Measurements from ENCODE around the gene ROBO1. TPM values are rescaled to one million over a fixed set of nuclear protein-coding genes. Genes with fewer than 3 reads are reported as not detected.

The ROBO1 gene
- total RNA-seq, 2 donors from 2014 or later: 3.0 to 6.7 TPM

GRCh38 chr3:78611278-78611677 is 1156.5 kb downstream of the ROBO1 start:
- H3K9me3 Mint-ChIP-seq: peaks cover 4 to 6% of the 10 kb centered on the region in 2 donors
- peaks cover 4% of the 10 kb centered on the region for H3K4me1 Mint-ChIP-seq (ENCODE audit: low read depth)
- ATAC-seq (replicated peaks in 1 of 2): no peak
- no peak overlapping the region for H3K4me3 Mint-ChIP-seq
- no peaks in the 10 kb centered on the region for H3K36me3 Mint-ChIP-seq (ENCODE audit: insufficient read depth in 2 of 2)
- no peaks in the 10 kb centered on the region for H3K27me3 Mint-ChIP-seq (ENCODE audit: low read depth)
- no peak for DNase-seq
- H3K27ac Mint-ChIP-seq: no peak overlapping the region

DNA sequence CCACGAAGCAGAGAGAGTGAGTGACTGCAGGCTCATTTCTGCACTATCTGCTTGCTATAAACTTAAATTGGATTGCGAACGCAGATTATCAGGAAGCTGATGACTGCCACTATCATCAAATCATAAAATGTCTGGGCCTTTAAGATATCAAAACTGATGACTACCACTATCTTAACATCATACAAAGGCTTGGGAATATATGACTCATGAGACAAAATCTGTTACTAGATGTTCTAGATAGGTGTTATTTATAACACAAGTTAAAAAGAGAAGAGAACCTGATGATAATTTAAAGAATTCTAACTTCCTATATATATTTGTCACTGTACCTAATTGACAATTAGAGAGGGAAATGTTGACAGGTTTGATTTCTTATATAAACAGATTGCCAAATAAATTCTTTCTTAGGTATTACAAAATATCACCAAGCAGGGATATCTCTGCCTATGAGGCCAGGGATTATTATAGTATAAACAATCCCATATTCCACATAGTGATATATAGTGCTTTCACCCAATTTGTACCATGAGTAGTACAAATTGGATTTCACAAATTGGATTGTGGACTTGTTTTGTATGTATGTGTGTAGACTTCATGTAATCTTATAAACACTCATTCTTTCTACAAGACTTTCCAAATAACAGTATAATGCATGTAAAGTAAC is 1157.2 kb downstream of the ROBO1 start:
- Mint-ChIP-seq H3K27me3 (ENCODE audit: low read depth) (no peaks in the 10 kb centered on the region), H3K27ac (no peak overlapping the region), H3K4me1 (ENCODE audit: low read depth) (peaks cover 5% of the 10 kb centered on the region), H3K9me3 (peaks cover 8 to 11% of the 10 kb centered on the region in 2 donors), H3K4me3 (no peak overlapping the region), H3K36me3 (ENCODE audit: insufficient read depth in 2 of 2) (no peaks in the 10 kb centered on the region)
- ATAC-seq (replicated peaks in 1 of 2): no peak
- DNase-seq: no peak

GRCh38 chr3:78606756-78607155 is 1161.0 kb downstream of the ROBO1 start:
- ATAC-seq (replicated peaks in 1 of 2) (no peak), DNase-seq (no peak)
- peaks cover 5% of the 10 kb centered on the region for H3K4me1 Mint-ChIP-seq (ENCODE audit: low read depth)
- peaks cover 13 to 18% of the 10 kb centered on the region in 2 donors for H3K9me3 Mint-ChIP-seq
- H3K4me3 Mint-ChIP-seq: no peak overlapping the region
- no peak overlapping the region for H3K27ac Mint-ChIP-seq
- H3K27me3 Mint-ChIP-seq (ENCODE audit: low read depth): no peaks in the 10 kb centered on the region
- H3K36me3 Mint-ChIP-seq (ENCODE audit: insufficient read depth in 2 of 2): no peaks in the 10 kb centered on the region

GRCh38 chr3:78605178-78605577 is 1162.6 kb downstream of the ROBO1 start:
- DNase-seq: no peak
- Mint-ChIP-seq H3K27me3 (ENCODE audit: low read depth) (no peaks in the 10 kb centered on the region), H3K4me1 (ENCODE audit: low read depth) (peaks cover 5% of the 10 kb centered on the region), H3K36me3 (ENCODE audit: insufficient read depth in 2 of 2) (no peaks in the 10 kb centered on the region), H3K27ac (no peak overlapping the region), H3K4me3 (no peak overlapping the region), H3K9me3 (peaks cover 13 to 18% of the 10 kb centered on the region in 2 donors)
- ATAC-seq (replicated peaks in 1 of 2): no peak

DNA sequence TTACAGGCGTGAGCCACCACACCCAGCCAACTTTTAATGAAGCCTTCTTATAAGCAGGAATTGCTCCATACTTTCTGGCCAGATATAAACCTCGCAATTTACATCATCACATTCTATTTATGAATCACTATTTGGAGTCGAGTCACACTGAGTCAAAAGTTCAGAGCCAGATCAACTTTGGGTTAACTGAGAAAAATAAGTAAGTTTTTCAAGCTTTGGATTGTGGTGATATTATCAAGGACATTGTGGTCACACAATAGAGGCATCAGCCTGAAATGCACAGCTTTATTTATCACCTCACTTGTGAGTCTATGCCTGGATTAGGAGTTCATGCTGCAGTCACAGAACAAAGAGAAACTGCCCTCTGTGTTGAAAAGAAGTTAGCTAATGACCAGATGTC is 1163.5 kb downstream of the ROBO1 start:
- Mint-ChIP-seq H3K36me3 (ENCODE audit: insufficient read depth in 2 of 2) (no peaks in the 10 kb centered on the region), H3K9me3 (peaks cover 13 to 18% of the 10 kb centered on the region in 2 donors), H3K27ac (no peak overlapping the region), H3K27me3 (ENCODE audit: low read depth) (no peaks in the 10 kb centered on the region), H3K4me1 (ENCODE audit: low read depth) (peaks cover 5% of the 10 kb centered on the region), H3K4me3 (no peak overlapping the region)
- ATAC-seq (replicated peaks in 1 of 2): no peak
- DNase-seq: no peak

- no peaks in the 10 kb centered on the region for H3K27me3 Mint-ChIP-seq (ENCODE audit: low read depth)
- peaks cover 2% of the 10 kb centered on the region for H3K4me1 Mint-ChIP-seq (ENCODE audit: low read depth)
- H3K36me3 Mint-ChIP-seq (ENCODE audit: insufficient read depth in 2 of 2): no peaks in the 10 kb centered on the region
- ATAC-seq (replicated peaks in 1 of 2): peak; percentile 40 to 58
- no peak overlapping the region for H3K27ac Mint-ChIP-seq
- H3K4me3 Mint-ChIP-seq: no peak overlapping the region
- H3K9me3 Mint-ChIP-seq: peaks cover 9 to 12% of the 10 kb centered on the region in 2 donors
- DNase-seq: no peak
These were observed 1166.5 kb downstream of the ROBO1 start for GRCh38 chr3:78601249-78601648.

DNA sequence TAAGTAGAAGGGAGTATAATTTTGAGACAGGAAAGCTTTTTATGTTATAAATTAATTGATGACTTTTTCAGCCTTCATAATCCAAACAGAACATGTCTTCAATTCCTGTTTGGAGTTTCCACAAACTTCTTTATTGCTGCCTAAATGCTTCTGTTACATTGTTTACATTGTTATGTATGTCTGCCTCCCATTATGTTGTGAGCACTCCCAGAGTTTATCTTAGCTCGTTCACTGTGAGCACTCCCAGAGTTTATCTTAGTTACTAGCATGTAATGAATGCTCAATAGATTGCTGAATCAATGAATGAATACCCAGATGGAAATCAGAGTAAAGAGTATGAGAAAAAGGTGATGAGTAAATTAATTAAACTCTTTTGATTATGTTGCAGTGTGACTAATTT is 1178.0 kb downstream of the ROBO1 start:
- Mint-ChIP-seq H3K4me3 (no peak overlapping the region), H3K27ac (no peak overlapping the region), H3K27me3 (ENCODE audit: low read depth) (no peaks in the 10 kb centered on the region), H3K4me1 (ENCODE audit: low read depth) (no peaks in the 10 kb centered on the region), H3K36me3 (ENCODE audit: insufficient read depth in 2 of 2) (peaks cover 1 to 2% of the 10 kb centered on the region in 2 donors), H3K9me3 (peaks cover 5 to 14% of the 10 kb centered on the region in 2 donors)
- ATAC-seq (replicated peaks in 1 of 2) (no peak), DNase-seq (no peak)

DNA sequence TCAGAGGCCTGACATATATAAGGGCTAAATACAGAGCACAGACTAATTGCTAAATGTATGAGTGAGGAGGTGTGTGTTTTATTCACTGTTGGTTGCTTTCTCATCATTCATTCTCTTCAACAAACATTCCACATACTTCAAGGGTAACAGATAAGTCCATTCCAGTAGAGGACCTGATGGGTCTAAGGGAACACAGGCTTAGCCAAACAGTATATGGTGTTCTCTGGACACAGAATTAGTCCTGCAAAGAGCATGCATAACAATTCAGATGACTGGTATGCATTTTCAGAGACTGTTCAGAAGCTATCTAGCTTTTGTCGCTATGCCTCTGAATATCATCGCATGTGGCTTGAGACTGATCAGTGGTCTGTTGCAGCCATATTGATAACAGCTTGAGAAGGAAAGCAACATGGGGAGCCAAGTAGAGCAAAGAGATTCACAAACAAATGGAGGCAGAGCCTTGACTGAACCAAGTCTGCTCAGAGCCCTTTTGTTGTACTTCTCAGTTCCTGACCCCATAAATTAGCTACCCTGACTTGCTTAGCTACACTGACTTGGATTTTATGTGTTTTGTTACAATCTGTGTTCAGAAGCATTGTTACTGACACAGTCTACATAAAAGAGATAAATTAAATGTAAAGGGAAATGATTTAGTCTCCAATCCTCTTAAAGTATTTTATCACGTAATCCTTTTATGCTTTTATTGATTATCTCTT is 1178.7 kb downstream of the ROBO1 start:
- no peaks in the 10 kb centered on the region for H3K4me1 Mint-ChIP-seq (ENCODE audit: low read depth)
- no peaks in the 10 kb centered on the region for H3K27me3 Mint-ChIP-seq (ENCODE audit: low read depth)
- peaks cover 1 to 2% of the 10 kb centered on the region in 2 donors for H3K36me3 Mint-ChIP-seq (ENCODE audit: insufficient read depth in 2 of 2)
- ATAC-seq (replicated peaks in 1 of 2): no peak
- no peak for DNase-seq
- H3K9me3 Mint-ChIP-seq: peaks cover 6 to 15% of the 10 kb centered on the region in 2 donors
- no peak overlapping the region for H3K4me3 Mint-ChIP-seq
- no peak overlapping the region for H3K27ac Mint-ChIP-seq

GRCh38 chr3:78580681-78581080 is 1187.1 kb downstream of the ROBO1 start:
- Mint-ChIP-seq H3K9me3 (peaks cover 11 to 16% of the 10 kb centered on the region in 2 donors), H3K27me3 (ENCODE audit: low read depth) (no peaks in the 10 kb centered on the region), H3K27ac (no peak overlapping the region), H3K4me3 (no peak overlapping the region), H3K36me3 (ENCODE audit: insufficient read depth in 2 of 2) (peaks cover 1 to 2% of the 10 kb centered on the region in 2 donors), H3K4me1 (ENCODE audit: low read depth) (no peaks in the 10 kb centered on the region)
- ATAC-seq (replicated peaks in 1 of 2): no peak
- no peak for DNase-seq

DNA sequence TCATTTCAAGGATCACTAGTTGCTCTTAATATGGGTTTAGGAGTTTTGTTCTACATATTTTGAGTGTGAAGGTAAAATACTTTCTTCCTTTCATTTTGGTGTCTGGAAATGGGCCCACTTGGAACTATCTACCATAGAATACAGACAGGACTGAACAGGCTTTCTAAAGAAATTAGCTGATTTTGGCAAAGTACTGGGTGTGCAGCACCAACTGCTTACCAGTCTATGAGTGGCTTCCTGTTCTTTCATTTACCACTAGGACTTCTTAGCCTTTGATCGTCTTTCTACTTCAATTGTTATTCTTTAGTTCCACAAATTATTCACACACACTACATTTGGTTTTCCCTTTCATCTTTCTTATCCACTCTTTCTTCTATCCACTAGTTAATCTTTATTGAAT is 1196.3 kb downstream of the ROBO1 start:
- no peaks in the 10 kb centered on the region for H3K27me3 Mint-ChIP-seq (ENCODE audit: low read depth)
- H3K36me3 Mint-ChIP-seq (ENCODE audit: insufficient read depth in 2 of 2): peaks cover 0 to 3% of the 10 kb centered on the region in 2 donors
- H3K4me3 Mint-ChIP-seq: no peak overlapping the region
- H3K27ac Mint-ChIP-seq: no peak overlapping the region
- ATAC-seq (replicated peaks in 1 of 2) (no peak), DNase-seq (no peak)
- peaks cover 4 to 9% of the 10 kb centered on the region in 2 donors for H3K9me3 Mint-ChIP-seq
- no peaks in the 10 kb centered on the region for H3K4me1 Mint-ChIP-seq (ENCODE audit: low read depth)

DNA sequence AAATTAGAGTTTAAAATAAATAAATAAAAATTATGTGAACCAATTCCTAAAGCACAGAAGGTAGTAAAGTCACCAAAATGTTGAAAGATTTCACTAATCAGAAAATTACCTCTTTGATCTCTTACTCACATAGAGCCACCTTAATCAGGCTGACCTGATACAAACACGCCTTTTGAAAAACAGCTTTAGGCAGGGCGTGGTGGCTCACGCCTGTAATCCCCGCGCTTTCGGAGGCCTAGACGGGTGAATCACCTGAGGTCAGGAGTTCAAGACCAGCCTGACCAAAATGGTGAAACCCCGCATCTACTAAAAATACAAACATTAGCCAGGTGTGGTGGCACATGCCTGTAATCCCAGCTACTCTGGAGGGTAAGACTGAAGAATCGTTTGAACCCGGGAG is 1197.3 kb downstream of the ROBO1 start:
- no peak for ATAC-seq (replicated peaks in 1 of 2)
- no peaks in the 10 kb centered on the region for H3K4me1 Mint-ChIP-seq (ENCODE audit: low read depth)
- no peaks in the 10 kb centered on the region for H3K27me3 Mint-ChIP-seq (ENCODE audit: low read depth)
- H3K36me3 Mint-ChIP-seq (ENCODE audit: insufficient read depth in 2 of 2): peaks cover 0 to 3% of the 10 kb centered on the region in 2 donors
- no peak overlapping the region for H3K4me3 Mint-ChIP-seq
- no peak overlapping the region for H3K27ac Mint-ChIP-seq
- peaks cover 6 to 11% of the 10 kb centered on the region in 2 donors for H3K9me3 Mint-ChIP-seq
- no peak for DNase-seq

DNA sequence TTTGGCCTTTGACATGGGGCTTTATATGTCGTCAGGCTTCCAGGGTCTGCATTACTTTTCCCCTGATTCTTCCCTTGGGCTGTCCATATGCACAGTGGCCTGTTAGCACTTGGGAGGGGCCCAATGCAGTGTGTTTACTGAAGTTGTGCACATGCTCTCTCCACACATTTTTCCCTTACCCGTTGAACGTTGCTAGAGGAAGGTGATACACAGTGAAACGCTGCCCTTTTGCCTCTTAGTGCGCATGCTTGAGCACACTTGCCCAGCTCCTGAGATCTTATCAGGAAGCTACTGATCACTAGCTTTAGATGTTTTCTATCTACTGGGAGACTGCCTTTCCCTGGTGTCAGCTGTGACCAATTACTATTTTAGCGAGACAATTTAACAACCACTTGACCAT is 1198.0 kb downstream of the ROBO1 start:
- DNase-seq: no peak
- H3K36me3 Mint-ChIP-seq (ENCODE audit: insufficient read depth in 2 of 2): peaks cover 0 to 3% of the 10 kb centered on the region in 2 donors
- no peak for ATAC-seq (replicated peaks in 1 of 2)
- H3K4me3 Mint-ChIP-seq: no peak overlapping the region
- H3K27me3 Mint-ChIP-seq (ENCODE audit: low read depth): no peaks in the 10 kb centered on the region
- no peak overlapping the region for H3K27ac Mint-ChIP-seq
- no peaks in the 10 kb centered on the region for H3K4me1 Mint-ChIP-seq (ENCODE audit: low read depth)
- H3K9me3 Mint-ChIP-seq: peaks cover 8 to 11% of the 10 kb centered on the region in 2 donors

DNA sequence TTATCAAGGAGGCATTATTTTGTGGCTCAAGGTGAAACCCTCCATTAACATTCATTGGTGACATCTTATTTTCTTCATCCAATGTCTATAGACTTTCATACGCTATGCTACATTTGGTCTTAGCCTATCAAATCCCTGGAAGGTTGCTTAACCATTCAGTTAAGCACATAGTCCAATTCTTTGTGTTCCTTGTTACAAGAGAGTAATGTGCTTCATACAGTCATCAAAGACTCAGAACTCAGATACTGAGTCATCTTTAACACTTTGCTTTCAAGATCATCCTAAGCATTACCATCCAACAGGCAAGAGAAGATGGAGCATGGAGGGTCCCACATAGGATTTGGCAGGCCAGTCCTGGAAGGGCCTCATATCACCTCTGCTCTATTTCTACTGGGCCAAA is 1202.1 kb downstream of the ROBO1 start:
- Mint-ChIP-seq H3K36me3 (ENCODE audit: insufficient read depth in 2 of 2) (peaks cover 0 to 3% of the 10 kb centered on the region in 2 donors), H3K4me3 (no peak overlapping the region), H3K9me3 (peaks cover 9 to 15% of the 10 kb centered on the region in 2 donors), H3K4me1 (ENCODE audit: low read depth) (no peaks in the 10 kb centered on the region), H3K27me3 (ENCODE audit: low read depth) (no peaks in the 10 kb centered on the region), H3K27ac (no peak overlapping the region)
- ATAC-seq (replicated peaks in 1 of 2): no peak
- no peak for DNase-seq

Data from activated T-cell treated with anti-CD3 and anti-CD28 coated beads, Interleukin-2, amount 50 U/mL, for 72 hours (primary cell).